ENCODE measurements around the gene R3HDM2.

DNA sequence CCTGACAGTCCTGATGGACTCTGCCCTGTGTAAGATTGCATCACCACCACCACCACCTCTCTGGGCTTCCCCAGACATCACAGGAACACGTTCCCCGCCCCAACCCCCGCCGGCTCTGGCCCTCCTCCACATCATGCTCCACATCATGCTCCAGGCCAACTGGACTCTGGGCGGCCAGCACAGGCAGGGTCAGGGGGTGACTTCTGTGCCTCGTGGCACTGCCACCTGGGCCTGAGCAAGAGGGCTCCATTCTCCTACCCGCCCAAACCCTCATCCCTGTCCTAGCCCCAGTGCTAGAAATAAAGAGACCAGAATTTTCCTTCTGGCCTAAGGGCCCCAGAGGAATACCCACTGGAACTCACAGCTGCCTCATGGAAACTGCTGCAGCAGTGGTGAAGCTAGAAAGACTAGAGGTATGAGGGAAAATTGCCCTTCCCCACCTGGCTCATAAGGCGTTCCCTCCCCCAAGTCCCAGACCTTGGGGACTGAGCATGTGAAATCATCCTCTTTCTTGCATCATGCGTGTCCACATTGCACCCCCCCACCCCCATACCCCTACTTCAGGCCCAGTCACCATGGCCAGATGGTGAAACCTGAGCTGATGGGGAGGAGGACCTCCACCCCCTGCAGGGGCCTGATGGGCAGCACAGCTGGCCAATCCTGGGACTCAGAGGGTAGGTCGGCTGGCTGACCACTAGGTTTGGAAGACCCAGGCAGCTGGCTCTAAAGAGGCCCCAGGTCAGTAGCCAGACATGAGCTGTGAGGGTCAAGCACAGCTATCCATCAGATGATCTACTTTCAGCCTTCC lies 23.9 kb upstream of the R3HDM2 start, which contains the start of gene INHBE:
- TF ChIP-seq, protein P1, sequence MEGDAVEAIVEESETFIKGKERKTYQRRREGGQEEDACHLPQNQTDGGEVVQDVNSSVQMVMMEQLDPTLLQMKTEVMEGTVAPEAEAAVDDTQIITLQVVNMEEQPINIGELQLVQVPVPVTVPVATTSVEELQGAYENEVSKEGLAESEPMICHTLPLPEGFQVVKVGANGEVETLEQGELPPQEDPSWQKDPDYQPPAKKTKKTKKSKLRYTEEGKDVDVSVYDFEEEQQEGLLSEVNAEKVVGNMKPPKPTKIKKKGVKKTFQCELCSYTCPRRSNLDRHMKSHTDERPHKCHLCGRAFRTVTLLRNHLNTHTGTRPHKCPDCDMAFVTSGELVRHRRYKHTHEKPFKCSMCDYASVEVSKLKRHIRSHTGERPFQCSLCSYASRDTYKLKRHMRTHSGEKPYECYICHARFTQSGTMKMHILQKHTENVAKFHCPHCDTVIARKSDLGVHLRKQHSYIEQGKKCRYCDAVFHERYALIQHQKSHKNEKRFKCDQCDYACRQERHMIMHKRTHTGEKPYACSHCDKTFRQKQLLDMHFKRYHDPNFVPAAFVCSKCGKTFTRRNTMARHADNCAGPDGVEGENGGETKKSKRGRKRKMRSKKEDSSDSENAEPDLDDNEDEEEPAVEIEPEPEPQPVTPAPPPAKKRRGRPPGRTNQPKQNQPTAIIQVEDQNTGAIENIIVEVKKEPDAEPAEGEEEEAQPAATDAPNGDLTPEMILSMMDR (conservative IDR thresholded peaks at IDR 0.05 in 1 of 2, IDR thresholded peaks at IDR 0.05 in 1 of 2; ENCODE audit: low read depth in 1 of 2, low read length in 2 of 2), result no peak
- no peak for TF ChIP-seq EZH2 (IDR thresholded peaks at IDR 0.05; ENCODE audit: low read length, missing control alignments)

All from fibroblast of lung (primary cell).